Adrenal gland (tissue), 5 donors: ENCODE measurements around the gene CDK16.

Experiments
- POLR2A ChIP-seq, 2 donors: fragments of 450-650 bp; IDR thresholded peaks; one replicate each; pipeline ENCODE4 v1.6.1; 2017; ENCODE audit warnings: antibody characterized with exemption in 2 of 2, mild to moderate bottlenecking in 2 of 2, moderate library complexity in 1 of 2
- TF ChIP-seq, protein P1 (sequence below), 6 experiments: fragments of 450-650 bp in 4 of 6; fragments of 200-600 bp in 2 of 6; sonication (generic) in 1 of 6; IDR thresholded peaks; 1 replicate in 5 of 6; 2 replicates in 1 of 6; pipeline versions ENCODE4 v1.5.1 to v1.8.0; 2016 to 2021; ENCODE audit warnings: antibody characterized with exemption in 6 of 6, mild to moderate bottlenecking in 2 of 6, moderate library complexity in 1 of 6
- donor health status: DM: no; HTN: no; CAD: no.

DNA sequence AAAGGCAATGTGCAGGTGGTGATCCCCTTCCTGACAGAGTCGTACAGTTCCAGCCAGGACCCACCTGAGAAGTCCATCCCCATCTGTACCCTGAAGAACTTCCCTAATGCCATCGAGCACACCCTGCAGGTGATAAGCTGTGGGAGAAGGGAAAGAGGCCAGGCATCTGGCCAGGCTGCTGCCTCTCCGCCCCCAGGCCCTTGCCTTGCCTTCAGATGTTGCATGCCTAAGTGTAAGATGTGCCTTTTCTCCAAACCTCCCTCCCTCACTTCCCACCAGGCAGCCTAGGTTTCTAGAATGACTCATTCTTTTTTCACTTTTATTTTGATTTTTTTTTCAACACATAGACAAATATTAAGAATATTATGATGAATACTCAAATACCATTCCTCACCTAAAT, 12.2 kb upstream of the CDK16 start:
- TF ChIP-seq, protein P1, sequence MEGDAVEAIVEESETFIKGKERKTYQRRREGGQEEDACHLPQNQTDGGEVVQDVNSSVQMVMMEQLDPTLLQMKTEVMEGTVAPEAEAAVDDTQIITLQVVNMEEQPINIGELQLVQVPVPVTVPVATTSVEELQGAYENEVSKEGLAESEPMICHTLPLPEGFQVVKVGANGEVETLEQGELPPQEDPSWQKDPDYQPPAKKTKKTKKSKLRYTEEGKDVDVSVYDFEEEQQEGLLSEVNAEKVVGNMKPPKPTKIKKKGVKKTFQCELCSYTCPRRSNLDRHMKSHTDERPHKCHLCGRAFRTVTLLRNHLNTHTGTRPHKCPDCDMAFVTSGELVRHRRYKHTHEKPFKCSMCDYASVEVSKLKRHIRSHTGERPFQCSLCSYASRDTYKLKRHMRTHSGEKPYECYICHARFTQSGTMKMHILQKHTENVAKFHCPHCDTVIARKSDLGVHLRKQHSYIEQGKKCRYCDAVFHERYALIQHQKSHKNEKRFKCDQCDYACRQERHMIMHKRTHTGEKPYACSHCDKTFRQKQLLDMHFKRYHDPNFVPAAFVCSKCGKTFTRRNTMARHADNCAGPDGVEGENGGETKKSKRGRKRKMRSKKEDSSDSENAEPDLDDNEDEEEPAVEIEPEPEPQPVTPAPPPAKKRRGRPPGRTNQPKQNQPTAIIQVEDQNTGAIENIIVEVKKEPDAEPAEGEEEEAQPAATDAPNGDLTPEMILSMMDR (IDR thresholded peaks at IDR 0.05) = no peak
- TF ChIP-seq POLR2A (IDR thresholded peaks at IDR 0.05) = no peak
